Forelimb muscle (tissue), 1 donor: ENCODE data around the gene LMAN2. TPM values are rescaled to one million over a fixed set of nuclear protein-coding genes. Genes with fewer than 3 reads are reported as not detected.
"Not testable (repeated sequence)": the region's sequence is repeated elsewhere in the genome, so short reads cannot be mapped to it uniquely, and the experiment has no call there.

Experiments
- DNase-seq: peaks from one replicate; pipeline ENCODE4 v3.0.0-alpha.2; 2013; ENCODE audit warnings: low read depth
- polyA plus RNA-seq: library from polyadenylated mRNA; unstranded; fragments of 120-200 nt; gene quantifications from one replicate; pipeline ENCODE4 v1.2.1, GENCODE V29; 2013; ENCODE audit not compliant: insufficient read length

Gene LMAN2
- polyA plus RNA-seq, 1 donor, result 65.7 TPM

GRCh38 chr5:177365845-177366527, 14.5 kb upstream of the LMAN2 start:
- DNase-seq, result no peak

- no peak for DNase-seq
Observed at GRCh38 chr5:177364159-177364962, 12.9 kb upstream of the LMAN2 start.

GRCh38 chr5:177363565-177363964, 12.1 kb upstream of the LMAN2 start:
- DNase-seq, result no peak

- no peak for DNase-seq
Observed at GRCh38 chr5:177362610-177363507, 11.4 kb upstream of the LMAN2 start.

- DNase-seq, result no peak
Observed at GRCh38 chr5:177362292-177362609, 10.8 kb upstream of the LMAN2 start.

- no peak for DNase-seq
Observed at GRCh38 chr5:177361418-177362291, 10.2 kb upstream of the LMAN2 start.

GRCh38 chr5:177360740-177361139, 9.3 kb upstream of the LMAN2 start:
- DNase-seq, result not testable (repeated sequence)

GRCh38 chr5:177359860-177360259, 8.4 kb upstream of the LMAN2 start:
- no peak for DNase-seq

- DNase-seq, result no peak
Observed at GRCh38 chr5:177359451-177359851, 8.0 kb upstream of the LMAN2 start.

- DNase-seq, result no peak
Observed at GRCh38 chr5:177358370-177358819, 6.9 kb upstream of the LMAN2 start.

- DNase-seq, result no peak
Observed at GRCh38 chr5:177357459-177358351, 6.2 kb upstream of the LMAN2 start, which contains the start of gene RGS14. Gene RGS14, plus strand, starts transcription at chr5:177357924. Its CDS starts 101 bp downstream, at chr5:177358025.

GRCh38 chr5:177357146-177357458, 5.6 kb upstream of the LMAN2 start:
- no peak for DNase-seq

- no peak for DNase-seq
Observed at GRCh38 chr5:177356746-177357145, 5.3 kb upstream of the LMAN2 start.

- DNase-seq, result no peak
Observed at GRCh38 chr5:177355868-177356168, 4.3 kb upstream of the LMAN2 start.

GRCh38 chr5:177355162-177355867, 3.8 kb upstream of the LMAN2 start:
- DNase-seq, result no peak

- DNase-seq, result no peak
Observed at GRCh38 chr5:177354711-177355110, 3.2 kb upstream of the LMAN2 start.

GRCh38 chr5:177354256-177354655, 2.8 kb upstream of the LMAN2 start:
- DNase-seq, result no peak

- DNase-seq, result no peak
Observed at GRCh38 chr5:177353093-177353492, 1.6 kb upstream of the LMAN2 start.

- no peak for DNase-seq
Observed at GRCh38 chr5:177350776-177351391, 584 bp downstream of the LMAN2 start.
